ENCODE measurements around the gene PDRG1. TPM values are rescaled to one million over a fixed set of nuclear protein-coding genes. Genes with fewer than 3 reads are reported as not detected.

Gene PDRG1
- total and polyA plus RNA-seq, 9 donors, result 6.4 to 14.1 (median 9.7) TPM

DNA sequence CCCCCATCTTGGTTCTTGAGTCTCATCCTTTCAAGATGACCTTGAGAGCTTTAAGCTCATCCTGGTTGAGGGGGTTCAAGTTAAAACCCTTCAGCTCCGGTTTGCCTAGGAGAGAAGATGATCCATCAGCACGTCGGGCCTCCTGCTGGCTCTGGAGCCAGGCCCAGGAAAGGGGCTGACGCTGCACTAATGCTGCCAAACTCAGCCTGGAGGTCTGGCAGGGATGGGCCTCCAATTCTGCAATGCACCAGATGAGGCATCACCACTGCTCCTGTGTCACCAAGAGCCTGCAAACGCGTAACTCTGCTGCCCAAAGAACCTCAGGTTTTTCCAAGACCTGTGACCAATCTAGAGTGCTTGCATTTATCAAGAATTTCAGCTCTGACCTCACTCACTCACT is 6.1 kb downstream of the PDRG1 start:
- H3K27me3 ChIP-seq, result no peaks in the 10 kb centered on the region
- peaks cover 4% of the 10 kb centered on the region for H3K4me1 ChIP-seq (ENCODE audit: insufficient read depth)
- no peaks in the 10 kb centered on the region for H3K36me3 ChIP-seq
- TF ChIP-seq EP300 (IDR thresholded peaks at IDR 0.05), result no peak
- TF ChIP-seq POLR2A (IDR thresholded peaks at IDR 0.05), result no peak
- TF ChIP-seq, protein P1, sequence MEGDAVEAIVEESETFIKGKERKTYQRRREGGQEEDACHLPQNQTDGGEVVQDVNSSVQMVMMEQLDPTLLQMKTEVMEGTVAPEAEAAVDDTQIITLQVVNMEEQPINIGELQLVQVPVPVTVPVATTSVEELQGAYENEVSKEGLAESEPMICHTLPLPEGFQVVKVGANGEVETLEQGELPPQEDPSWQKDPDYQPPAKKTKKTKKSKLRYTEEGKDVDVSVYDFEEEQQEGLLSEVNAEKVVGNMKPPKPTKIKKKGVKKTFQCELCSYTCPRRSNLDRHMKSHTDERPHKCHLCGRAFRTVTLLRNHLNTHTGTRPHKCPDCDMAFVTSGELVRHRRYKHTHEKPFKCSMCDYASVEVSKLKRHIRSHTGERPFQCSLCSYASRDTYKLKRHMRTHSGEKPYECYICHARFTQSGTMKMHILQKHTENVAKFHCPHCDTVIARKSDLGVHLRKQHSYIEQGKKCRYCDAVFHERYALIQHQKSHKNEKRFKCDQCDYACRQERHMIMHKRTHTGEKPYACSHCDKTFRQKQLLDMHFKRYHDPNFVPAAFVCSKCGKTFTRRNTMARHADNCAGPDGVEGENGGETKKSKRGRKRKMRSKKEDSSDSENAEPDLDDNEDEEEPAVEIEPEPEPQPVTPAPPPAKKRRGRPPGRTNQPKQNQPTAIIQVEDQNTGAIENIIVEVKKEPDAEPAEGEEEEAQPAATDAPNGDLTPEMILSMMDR (IDR thresholded peaks at IDR 0.05), result no peak
- no peak overlapping the region for H3K27ac ChIP-seq
- intact Hi-C loops (cut with DNase I), result no loop called here
- DNase-seq, result peak in 3 of 5 donors; percentile 19 to 49 (median 32)
- WGBS, 3 donors, result 34 to 51% (median 36%) methylated on average over 6 of the region's 6 CpGs
- H3K9me3 ChIP-seq, result no peaks in the 10 kb centered on the region
- H3K4me3 ChIP-seq, result no peak overlapping the region

DNA sequence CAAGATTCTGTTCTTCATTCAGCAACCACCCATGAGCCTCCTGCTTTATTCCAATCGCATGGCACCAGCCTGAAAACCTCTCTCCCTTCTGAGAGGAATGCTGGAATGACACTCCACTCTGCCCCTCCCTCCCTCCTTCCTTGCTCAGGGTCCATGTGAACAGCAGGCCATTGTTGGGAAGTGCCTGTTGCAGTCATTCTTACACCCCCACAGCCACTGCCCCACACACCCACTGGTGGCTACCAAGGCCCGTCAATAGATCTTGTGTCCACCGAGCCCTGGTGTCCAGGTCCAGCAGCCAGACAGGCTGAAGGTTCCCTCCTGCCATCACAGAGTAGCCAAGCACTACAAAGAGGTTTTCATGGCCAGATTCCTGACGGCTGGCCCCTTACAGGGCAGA is 6.5 kb downstream of the PDRG1 start:
- intact Hi-C loops (cut with DNase I), result no loop called here
- H3K27me3 ChIP-seq, result no peaks in the 10 kb centered on the region
- TF ChIP-seq EP300 (IDR thresholded peaks at IDR 0.05), result no peak
- TF ChIP-seq, protein P1 (IDR thresholded peaks at IDR 0.05), result no peak
- no peak for TF ChIP-seq POLR2A (IDR thresholded peaks at IDR 0.05)
- H3K36me3 ChIP-seq, result no peaks in the 10 kb centered on the region
- no peaks in the 10 kb centered on the region for H3K4me1 ChIP-seq (ENCODE audit: insufficient read depth)
- WGBS, 3 donors, result 69 to 82% (median 72%) methylated on average over 4 of the region's 4 CpGs
- H3K9me3 ChIP-seq, result no peaks in the 10 kb centered on the region
- DNase-seq, result no peak
- H3K4me3 ChIP-seq, result no peak overlapping the region
- H3K27ac ChIP-seq, result no peak overlapping the region

DNA sequence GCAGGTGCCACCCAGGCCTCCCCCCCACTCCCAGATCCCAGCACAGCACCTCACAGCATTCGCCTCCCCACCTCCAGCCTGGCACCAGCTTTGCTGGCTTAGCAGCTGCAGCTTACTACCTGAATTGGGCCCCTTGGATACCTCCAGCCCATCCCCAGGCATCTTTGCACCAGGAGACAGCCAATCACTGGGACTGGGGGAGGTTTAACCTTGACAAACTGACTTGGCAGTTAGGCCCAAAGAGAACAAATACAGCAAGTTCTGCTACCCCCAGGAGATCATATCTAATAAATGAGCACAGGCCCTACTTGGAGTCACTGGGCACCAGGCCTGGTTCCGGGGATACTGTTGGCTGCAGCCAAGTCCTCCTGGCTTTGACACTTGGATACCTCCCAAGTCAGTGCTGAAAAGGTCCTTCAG is 8.8 kb downstream of the PDRG1 start:
- no peak for TF ChIP-seq POLR2A (IDR thresholded peaks at IDR 0.05)
- TF ChIP-seq, protein P1 (IDR thresholded peaks at IDR 0.05), result no peak
- Histone ChIP-seq H3K27me3 (no peaks in the 10 kb centered on the region), H3K4me1 (ENCODE audit: insufficient read depth) (no peaks in the 10 kb centered on the region), H3K27ac (no peak overlapping the region), H3K9me3 (no peaks in the 10 kb centered on the region), H3K36me3 (no peaks in the 10 kb centered on the region), H3K4me3 (no peak overlapping the region)
- DNase-seq, result peak in 4 of 5 donors; percentile 52 to 87 (median 58)
- WGBS, 3 donors, result 29 to 34% (median 29%) methylated on average over 2 of the region's 2 CpGs
- intact Hi-C loops (cut with DNase I), result no loop called here

DNA sequence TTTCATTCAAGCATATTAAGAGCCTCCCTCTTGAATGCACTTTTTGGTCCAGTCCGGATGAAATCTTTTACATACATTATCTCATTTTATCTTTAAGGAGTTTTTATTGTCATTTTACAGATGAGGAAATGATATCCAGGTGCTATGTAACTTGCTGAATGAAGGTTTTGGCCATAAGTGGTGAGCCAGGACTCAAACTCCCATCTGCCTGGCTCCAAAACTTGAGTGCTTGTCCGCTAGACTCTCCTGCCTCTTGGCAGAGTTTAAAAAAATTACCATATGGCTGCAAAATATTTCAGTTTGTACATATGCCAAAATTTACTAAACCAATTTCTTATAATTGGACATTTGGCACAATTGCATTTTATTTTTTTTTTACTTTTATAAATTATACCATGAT is 12.2 kb downstream of the PDRG1 start:
- Histone ChIP-seq H3K27ac (no peak overlapping the region), H3K36me3 (no peaks in the 10 kb centered on the region), H3K27me3 (no peaks in the 10 kb centered on the region), H3K9me3 (no peaks in the 10 kb centered on the region), H3K4me3 (no peak overlapping the region), H3K4me1 (ENCODE audit: insufficient read depth) (no peaks in the 10 kb centered on the region)
- TF ChIP-seq, protein P1 (IDR thresholded peaks at IDR 0.05), result no peak
- TF ChIP-seq POLR2A (IDR thresholded peaks at IDR 0.05), result no peak
- no peak for TF ChIP-seq EP300 (IDR thresholded peaks at IDR 0.05)
- 81 to 93% (median 89%) methylated on average over 2 of the region's 2 CpGs for WGBS, 3 donors
- intact Hi-C loops (cut with DNase I), result no loop called here
- DNase-seq, result no peak

All from ovary (tissue), 9 donors.